HL-60 (cell line): Measurements from ENCODE around the gene CDK5RAP1.

Experiments used
- DNase-seq, 2 experiments: peaks; one replicate each; pipeline ENCODE4 v3.0.0-alpha.2; 2010 to 2020; ENCODE audit warnings: low read depth in 1 of 2, low spot score in 1 of 2
- H3K27ac ChIP-seq: fragments of 250-450 bp; sonication (Bioruptor Pico); replicated peaks from 2 replicates; pipeline ENCODE4 v1.5.1; 2020; ENCODE audit warnings: mild to moderate bottlenecking, moderate library complexity
- H3K27me3 ChIP-seq: fragments of 250-450 bp; sonication (Bioruptor Pico); 2 replicates; pipeline ENCODE4 v1.5.1; 2021; ENCODE audit warnings: mild to moderate bottlenecking, moderate library complexity; ENCODE audit not compliant: insufficient read depth, poor library complexity, severe bottlenecking
- H3K4me3 ChIP-seq: replicated peaks from 2 replicates; pipeline ENCODE4 v1.5.1; 2011; ENCODE audit warnings: mild to moderate bottlenecking, control low read depth, low read length; ENCODE audit not compliant: insufficient read depth
- CTCF ChIP-seq: IDR thresholded peaks from one replicate; pipeline ENCODE4 v1.5.1; 2011; ENCODE audit warnings: low read length, control low read depth, inconsistent platforms; ENCODE audit not compliant: insufficient read depth
- GABPA ChIP-seq: IDR thresholded peaks from 2 replicates; pipeline ENCODE4 v1.6.1; 2012; ENCODE audit warnings: low read depth
- POLR2AphosphoS5 ChIP-seq: IDR thresholded peaks from 2 replicates; pipeline ENCODE4 v1.6.1; 2012; ENCODE audit warnings: low read depth
- REST ChIP-seq: IDR thresholded peaks from 2 replicates; pipeline ENCODE4 v1.6.1; 2012; ENCODE audit warnings: low read depth; ENCODE audit not compliant: insufficient replicate concordance
- SPI1 ChIP-seq: IDR thresholded peaks from 2 replicates; pipeline ENCODE4 v1.6.1; 2012; ENCODE audit warnings: low read depth, mild to moderate bottlenecking, borderline replicate concordance

The CDK5RAP1 gene

GRCh38 chr20:33334111-33334510 is 67.2 kb downstream of the CDK5RAP1 start:
- Histone ChIP-seq H3K4me3 (no peak overlapping the region), H3K27ac (no peak overlapping the region), H3K27me3 (no peaks in the 10 kb centered on the region)
- no peak for DNase-seq
- TF ChIP-seq CTCF = no peak
- TF ChIP-seq SPI1 = no peak
- TF ChIP-seq POLR2AphosphoS5 = no peak
- no peak for TF ChIP-seq GABPA
- TF ChIP-seq REST = no peak

- DNase-seq = no peak
- H3K27ac ChIP-seq = no peak overlapping the region
- no peak for TF ChIP-seq REST
- no peak for TF ChIP-seq POLR2AphosphoS5
- no peak for TF ChIP-seq SPI1
- no peak overlapping the region for H3K4me3 ChIP-seq
- no peaks in the 10 kb centered on the region for H3K27me3 ChIP-seq
Observed at GRCh38 chr20:33333616-33334015, 67.7 kb downstream of the CDK5RAP1 start.

GRCh38 chr20:33332905-33333456 is 68.3 kb downstream of the CDK5RAP1 start:
- DNase-seq = no peak
- no peaks in the 10 kb centered on the region for H3K27me3 ChIP-seq
- no peak overlapping the region for H3K27ac ChIP-seq
- TF ChIP-seq SPI1 (no peak), REST (no peak), GABPA (no peak), CTCF (no peak), POLR2AphosphoS5 (no peak)
- H3K4me3 ChIP-seq = no peak overlapping the region
